Left lung (tissue), 10 donors: ENCODE results near the gene WDR74. TPM values are rescaled to one million over a fixed set of nuclear protein-coding genes. Genes with fewer than 3 reads are reported as not detected.
A peak's percentile ranks its signal among the peaks of the same experiment; 100 is the strongest.

Experiments
- ATAC-seq: fragments of 200-7000 bp; cut with Tn5 transposase; one replicate; pipeline ENCODE4 v1.9.1; 2020; ENCODE audit warnings: moderate library complexity
- DNase-seq, 4 donors: peaks; one replicate each; pipeline ENCODE4 v3.0.0-alpha.2; 2013 to 2020
- H3K27ac ChIP-seq, 2 donors: fragments of 200-600 bp; sonication (generic) in 1 of 2; one replicate each; pipeline versions ENCODE4 v1.5.0 to v1.8.0; 2020 to 2021
- H3K27me3 ChIP-seq, 2 donors: fragments of 200-600 bp; sonication (generic) in 1 of 2; one replicate each; pipeline versions ENCODE4 v1.5.0 to v1.8.0; 2020 to 2021
- H3K36me3 ChIP-seq, 2 donors: fragments of 200-600 bp; sonication (generic) in 1 of 2; one replicate each; pipeline versions ENCODE4 v1.5.0 to v1.8.0; 2020 to 2021
- H3K4me1 ChIP-seq, 2 donors: fragments of 200-600 bp; one replicate each; pipeline ENCODE4 v1.8.0; 2021
- H3K4me3 ChIP-seq, 2 donors: fragments of 200-600 bp; sonication (generic) in 1 of 2; one replicate each; pipeline versions ENCODE4 v1.5.0 to v1.8.0; 2020 to 2021; ENCODE audit warnings: mild to moderate bottlenecking in 1 of 2
- H3K9me3 ChIP-seq, 2 donors: fragments of 200-600 bp; sonication (generic) in 1 of 2; one replicate each; pipeline versions ENCODE4 v1.5.0 to v1.8.0; 2020 to 2021
- intact Hi-C, 2 donors: fragments of 100-400 bp; cut with DNase I; formaldehyde crosslinking; loops; one replicate each; pipeline versions ENCODE4 v1.11.2 to v1.14.2; 2022
- polyA plus RNA-seq, 6 donors: library from polyadenylated mRNA; unstranded; fragments of 120-200 nt; gene quantifications; one replicate each; pipeline ENCODE4 v1.2.1, GENCODE V29; 2013; ENCODE audit not compliant: insufficient read length in 6 of 6
- total RNA-seq, 2 donors: library from RNA; stranded (reverse); fragmentation: NEBNext Ultra II Directional; extraction: Animal tissue kit (Norgen Biotek cat#: 25700); gene quantifications; one replicate each; pipeline ENCODE4 v1.2.1, GENCODE V29; 2021
- TF ChIP-seq, protein P1 (sequence below), 2 donors: fragments of 200-600 bp; sonication (generic) in 1 of 2; IDR thresholded peaks; one replicate each; pipeline versions ENCODE4 v1.5.0 to v1.8.0; 2021; ENCODE audit warnings: antibody characterized with exemption in 2 of 2
- donor health status: DM: no; HTN: yes; CAD: no.
- donor health status: DM: no; HTN: no; CAD: no.

The WDR74 gene
- total and polyA plus RNA-seq, 8 donors = 24.6 to 54.0 (median 43.3) TPM

GRCh38 chr11:62885137-62885750 lies 45.9 kb upstream of the WDR74 start:
- ATAC-seq (no peak), DNase-seq (no peak)
- Histone ChIP-seq H3K4me1 (peaks cover 39 to 79% of the 10 kb centered on the region in 2 donors), H3K9me3 (no peaks in the 10 kb centered on the region), H3K27me3 (no peaks in the 10 kb centered on the region), H3K36me3 (peaks cover 4 to 82% of the 10 kb centered on the region in 2 donors), H3K4me3 (peak overlapping the region in 1 of 2 donors; percentile 92), H3K27ac (peak overlapping the region in 1 of 2 donors; percentile 13)
- intact Hi-C loops = no loop called here
- TF ChIP-seq, protein P1, sequence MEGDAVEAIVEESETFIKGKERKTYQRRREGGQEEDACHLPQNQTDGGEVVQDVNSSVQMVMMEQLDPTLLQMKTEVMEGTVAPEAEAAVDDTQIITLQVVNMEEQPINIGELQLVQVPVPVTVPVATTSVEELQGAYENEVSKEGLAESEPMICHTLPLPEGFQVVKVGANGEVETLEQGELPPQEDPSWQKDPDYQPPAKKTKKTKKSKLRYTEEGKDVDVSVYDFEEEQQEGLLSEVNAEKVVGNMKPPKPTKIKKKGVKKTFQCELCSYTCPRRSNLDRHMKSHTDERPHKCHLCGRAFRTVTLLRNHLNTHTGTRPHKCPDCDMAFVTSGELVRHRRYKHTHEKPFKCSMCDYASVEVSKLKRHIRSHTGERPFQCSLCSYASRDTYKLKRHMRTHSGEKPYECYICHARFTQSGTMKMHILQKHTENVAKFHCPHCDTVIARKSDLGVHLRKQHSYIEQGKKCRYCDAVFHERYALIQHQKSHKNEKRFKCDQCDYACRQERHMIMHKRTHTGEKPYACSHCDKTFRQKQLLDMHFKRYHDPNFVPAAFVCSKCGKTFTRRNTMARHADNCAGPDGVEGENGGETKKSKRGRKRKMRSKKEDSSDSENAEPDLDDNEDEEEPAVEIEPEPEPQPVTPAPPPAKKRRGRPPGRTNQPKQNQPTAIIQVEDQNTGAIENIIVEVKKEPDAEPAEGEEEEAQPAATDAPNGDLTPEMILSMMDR (IDR thresholded peaks at IDR 0.05) = no peak

GRCh38 chr11:62883673-62884072 lies 44.3 kb upstream of the WDR74 start:
- intact Hi-C loops = no loop called here
- Histone ChIP-seq H3K27me3 (no peaks in the 10 kb centered on the region), H3K4me3 (peak overlapping the region in 1 of 2 donors; percentile 92), H3K4me1 (peaks cover 39 to 80% of the 10 kb centered on the region in 2 donors), H3K9me3 (no peaks in the 10 kb centered on the region), H3K27ac (peak overlapping the region; percentile 99), H3K36me3 (peaks cover under 1 to 69% of the 10 kb centered on the region in 2 donors)
- TF ChIP-seq, protein P1 (IDR thresholded peaks at IDR 0.05) = no peak
- DNase-seq = no peak
- no peak for ATAC-seq

DNA sequence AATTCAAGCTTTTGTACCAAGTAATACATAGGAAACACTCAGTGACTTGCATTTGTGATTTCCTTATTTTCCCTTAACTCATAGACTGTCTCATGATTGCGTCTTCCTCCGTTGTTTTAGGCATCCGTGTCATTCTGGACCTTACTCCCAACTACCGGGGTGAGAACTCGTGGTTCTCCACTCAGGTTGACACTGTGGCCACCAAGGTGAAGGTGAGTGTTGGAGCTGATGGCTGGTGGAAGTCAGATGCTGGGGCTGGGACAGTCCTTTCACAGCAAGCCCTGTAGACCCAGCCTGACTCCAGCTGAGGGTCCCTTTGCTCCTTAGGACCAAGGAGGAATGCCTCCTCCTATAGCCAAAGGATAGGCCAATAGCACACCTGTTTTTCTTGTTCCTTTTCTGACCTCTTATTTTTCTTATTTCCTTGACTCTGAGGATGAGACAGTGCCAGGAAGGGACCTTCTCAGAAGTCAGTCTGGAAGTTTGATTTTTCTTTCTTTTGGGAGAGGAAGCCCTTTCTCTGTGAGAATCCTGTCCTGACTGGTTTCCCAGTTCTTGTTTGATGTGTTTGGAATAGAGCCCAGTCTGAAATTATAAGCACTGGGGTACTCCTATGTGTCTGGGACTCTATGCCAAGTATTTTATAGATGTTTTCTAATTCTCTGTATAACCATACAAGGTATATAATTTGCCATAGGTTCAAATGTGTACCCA lies 43.6 kb upstream of the WDR74 start:
- no peak for ATAC-seq
- Histone ChIP-seq H3K27me3 (no peaks in the 10 kb centered on the region), H3K4me3 (peak overlapping the region; percentile 86 to 92), H3K4me1 (peaks cover 39 to 73% of the 10 kb centered on the region in 2 donors), H3K36me3 (peaks cover 0 to 61% of the 10 kb centered on the region in 2 donors), H3K9me3 (no peaks in the 10 kb centered on the region), H3K27ac (peak overlapping the region; percentile 99)
- TF ChIP-seq, protein P1 (IDR thresholded peaks at IDR 0.05) = no peak
- DNase-seq = no peak
- intact Hi-C loops = no loop called here

GRCh38 chr11:62882431-62882749 lies 43.0 kb upstream of the WDR74 start:
- intact Hi-C loops = no loop called here
- no peaks in the 10 kb centered on the region for H3K27me3 ChIP-seq
- TF ChIP-seq, protein P1 (IDR thresholded peaks at IDR 0.05) = no peak

More at GRCh38 chr11:62882431-62882749, 43.0 kb upstream of the WDR74 start:
- Histone ChIP-seq H3K4me1 (peaks cover 39 to 68% of the 10 kb centered on the region in 2 donors), H3K4me3 (peak overlapping the region; percentile 86 to 92), H3K36me3 (peaks cover 0 to 56% of the 10 kb centered on the region in 2 donors), H3K9me3 (no peaks in the 10 kb centered on the region), H3K27ac (peak overlapping the region; percentile 99)
- no peak for DNase-seq
- ATAC-seq = no peak
